B cell (primary cell): ENCODE measurements around the gene NUDT3. TPM values are rescaled to one million over a fixed set of nuclear protein-coding genes. Genes with fewer than 3 reads are reported as not detected.

Experiments
- ATAC-seq: fragments of 200-7000 bp; cut with Tn5 transposase; one replicate; pipeline ENCODE4 v1.10.0; 2021; ENCODE audit warnings: low read depth, mild to moderate bottlenecking, moderate number of reproducible peaks, moderate library complexity
- CTCF ChIA-PET: fragments of 350-600 bp; sonication (Branson Sonifier 250); formaldehyde crosslinking; loops from one replicate; lab custom pipeline; 2021; ENCODE audit warnings: antibody characterized with exemption, inconsistent platforms; lab: Charles Lee
- POLR2A ChIA-PET: fragments of 350-600 bp; sonication (Branson Sonifier 250); formaldehyde crosslinking; loops from one replicate; lab custom pipeline; 2021; ENCODE audit warnings: antibody characterized with exemption; lab: Charles Lee
- DNase-seq: peaks from one replicate; pipeline ENCODE4 v3.0.0; 2013
- H2AFZ ChIP-seq: 2 replicates; pipeline ENCODE4 v1.6.1; 2012; ENCODE audit warnings: mild to moderate bottlenecking, low read depth, low read length; ENCODE audit not compliant: insufficient read depth, poor library complexity, severe bottlenecking
- H3K27ac ChIP-seq, 2 donors: 1 replicate in 1 of 2; 2 replicates in 1 of 2; pipeline ENCODE4 v1.5.1; 2012 to 2013; ENCODE audit warnings: low read length in 2 of 2, mild to moderate bottlenecking in 2 of 2, moderate library complexity in 1 of 2
- H3K27me3 ChIP-seq, 4 experiments: fragments of 200-600 bp in 1 of 4; sonication (generic) in 1 of 4; replicated peaks in 1 of 4; 1 replicate in 2 of 4; 2 replicates in 2 of 4; pipeline versions ENCODE4 v1.6.1 to v1.7.0; 2013 to 2016; ENCODE audit warnings: low read length in 3 of 4, mild to moderate bottlenecking in 2 of 4, mixed read lengths in 1 of 4, moderate library complexity in 1 of 4; ENCODE audit not compliant: insufficient read depth in 4 of 4, control insufficient read depth in 3 of 4; ENCODE audit errors: control extremely low read depth in 1 of 4
- H3K36me3 ChIP-seq, 2 experiments: replicated peaks in 1 of 2; 1 replicate in 1 of 2; 2 replicates in 1 of 2; pipeline versions ENCODE4 v1.6.1 to v1.7.1; 2013; ENCODE audit warnings: low read length in 1 of 2; ENCODE audit not compliant: insufficient read depth in 2 of 2, control insufficient read depth in 1 of 2; ENCODE audit errors: control extremely low read depth in 1 of 2, extremely low read depth in 1 of 2
- H3K4me1 ChIP-seq, 2 donors: fragments of 200-600 bp in 1 of 2; sonication (generic) in 1 of 2; 1 replicate in 1 of 2; 2 replicates in 1 of 2; pipeline versions ENCODE4 v1.5.1 to v1.6.1; 2013 to 2017; ENCODE audit warnings: low read length in 2 of 2; ENCODE audit not compliant: control insufficient read depth in 2 of 2, insufficient read depth in 2 of 2
- H3K4me2 ChIP-seq: replicated peaks from 2 replicates; pipeline ENCODE3; 2012; ENCODE audit warnings: mild to moderate bottlenecking, low read depth, low read length; ENCODE audit not compliant: poor library complexity, severe bottlenecking
- H3K4me3 ChIP-seq, 5 experiments: fragments of 200-600 bp in 1 of 5; sonication (generic) in 1 of 5; 1 replicate in 3 of 5; 2 replicates in 2 of 5; pipeline versions ENCODE4 v1.5.1 to v1.7.0; 2011 to 2016; ENCODE audit warnings: low read length in 4 of 5, mild to moderate bottlenecking in 4 of 5, low read depth in 2 of 5, control low read depth in 1 of 5, moderate library complexity in 1 of 5; ENCODE audit not compliant: insufficient read depth in 1 of 5; ENCODE audit errors: control extremely low read depth in 1 of 5, extremely low read depth in 1 of 5
- H3K79me2 ChIP-seq: fragments of 200-600 bp; sonication (generic); one replicate; pipeline ENCODE4 v1.6.0; 2016; ENCODE audit warnings: low read length; ENCODE audit not compliant: control insufficient read depth, insufficient read depth
- H3K9ac ChIP-seq: fragments of 200-600 bp; sonication (generic); 2 replicates; pipeline ENCODE4 v1.6.1; 2017; ENCODE audit warnings: mild to moderate bottlenecking, low read length, moderate library complexity
- H3K9me3 ChIP-seq, 3 donors: one replicate each; pipeline versions ENCODE4 v1.6.1 to v1.7.1; 2013; ENCODE audit warnings: low read length in 2 of 3; ENCODE audit not compliant: control insufficient read depth in 2 of 3, insufficient read depth in 1 of 3; ENCODE audit errors: control extremely low read depth in 1 of 3
- H4K20me1 ChIP-seq: 2 replicates; pipeline ENCODE4 v1.6.0; 2012; ENCODE audit warnings: mild to moderate bottlenecking, low read length; ENCODE audit not compliant: insufficient read depth, control insufficient read depth, poor library complexity, severe bottlenecking
- H3K27ac Mint-ChIP-seq: one replicate; pipeline ENCODE4 v1.8.0; 2021; ENCODE audit warnings: mixed read lengths
- H3K27me3 Mint-ChIP-seq: one replicate; pipeline ENCODE4 v1.8.0; 2021; ENCODE audit warnings: mixed read lengths
- H3K4me1 Mint-ChIP-seq: one replicate; pipeline ENCODE4 v1.8.0; 2021; ENCODE audit warnings: mixed read lengths
- H3K4me3 Mint-ChIP-seq: one replicate; pipeline ENCODE4 v1.8.0; 2021; ENCODE audit warnings: mixed read lengths
- H3K9me3 Mint-ChIP-seq: one replicate; pipeline ENCODE4 v1.8.0; 2022; ENCODE audit warnings: mixed read lengths; ENCODE audit not compliant: insufficient read depth
- EZH2 ChIP-seq: IDR thresholded peaks from 2 replicates; pipeline ENCODE4 v1.6.1; 2012; ENCODE audit warnings: borderline replicate concordance, low read depth, mild to moderate bottlenecking, moderate library complexity, low read length; ENCODE audit not compliant: insufficient read depth, poor library complexity, severe bottlenecking
- WGBS: methylation state at CpG from one replicate; pipeline ENCODE4 v1.1.5; 2013; ENCODE audit warnings: missing lambda C conversion rate; ENCODE audit not compliant: insufficient coverage; 5-methylcytosine and 5-hydroxymethylcytosine counted together
- intact Hi-C: fragments of 100-400 bp; cut with micrococcal nuclease; formaldehyde crosslinking; loops from one replicate; pipeline ENCODE4 v1.10.0; 2022
- polyA plus RNA-seq: library from polyadenylated mRNA; depleted of rRNA; stranded (reverse); fragments of >200 nt; gene quantifications from 2 replicates; pipeline ENCODE4 v1.2.3, GENCODE V29; 2012
- total RNA-seq, 2 donors: library from RNA; stranded (reverse); fragments of 120-200 nt in 1 of 2; gene quantifications; 1 replicate in 1 of 2; 2 replicates in 1 of 2; pipeline versions ENCODE4 v1.2.3 to v1.2.4, GENCODE V29; 2013 to 2022
- TF ChIP-seq, protein P1 (sequence below): fragments of 200-600 bp; IDR thresholded peaks from one replicate; pipeline ENCODE4 v1.8.0; 2022; ENCODE audit warnings: antibody characterized with exemption, mild to moderate bottlenecking

Gene NUDT3
- total and polyA plus RNA-seq, 2 donors (not counting 1 experiment from before 2014, with no cell fraction given) = 18.2 to 37.4 TPM

DNA sequence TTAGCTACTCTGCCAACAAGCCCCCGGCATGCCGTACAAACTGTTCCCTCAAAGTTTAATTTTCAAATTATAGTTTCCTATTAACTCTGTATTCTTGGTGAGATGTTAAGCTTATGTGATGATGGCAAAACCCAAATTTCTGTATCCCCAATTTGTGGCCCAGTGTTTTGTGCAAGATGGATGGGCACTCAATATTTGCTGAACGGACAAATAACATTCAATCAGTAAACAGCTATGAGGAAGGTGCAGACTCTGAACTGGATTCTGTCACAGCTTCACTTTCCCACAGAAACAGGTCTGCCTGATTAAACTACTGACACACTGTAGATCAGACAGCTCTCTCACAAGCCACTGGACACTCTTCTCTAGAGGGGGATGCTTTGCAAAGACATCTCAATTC, 54.1 kb downstream of the NUDT3 start:
- TF ChIP-seq EZH2 = no peak
- TF ChIP-seq, protein P1, sequence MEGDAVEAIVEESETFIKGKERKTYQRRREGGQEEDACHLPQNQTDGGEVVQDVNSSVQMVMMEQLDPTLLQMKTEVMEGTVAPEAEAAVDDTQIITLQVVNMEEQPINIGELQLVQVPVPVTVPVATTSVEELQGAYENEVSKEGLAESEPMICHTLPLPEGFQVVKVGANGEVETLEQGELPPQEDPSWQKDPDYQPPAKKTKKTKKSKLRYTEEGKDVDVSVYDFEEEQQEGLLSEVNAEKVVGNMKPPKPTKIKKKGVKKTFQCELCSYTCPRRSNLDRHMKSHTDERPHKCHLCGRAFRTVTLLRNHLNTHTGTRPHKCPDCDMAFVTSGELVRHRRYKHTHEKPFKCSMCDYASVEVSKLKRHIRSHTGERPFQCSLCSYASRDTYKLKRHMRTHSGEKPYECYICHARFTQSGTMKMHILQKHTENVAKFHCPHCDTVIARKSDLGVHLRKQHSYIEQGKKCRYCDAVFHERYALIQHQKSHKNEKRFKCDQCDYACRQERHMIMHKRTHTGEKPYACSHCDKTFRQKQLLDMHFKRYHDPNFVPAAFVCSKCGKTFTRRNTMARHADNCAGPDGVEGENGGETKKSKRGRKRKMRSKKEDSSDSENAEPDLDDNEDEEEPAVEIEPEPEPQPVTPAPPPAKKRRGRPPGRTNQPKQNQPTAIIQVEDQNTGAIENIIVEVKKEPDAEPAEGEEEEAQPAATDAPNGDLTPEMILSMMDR = no peak
- Histone ChIP-seq H2AFZ (no peak overlapping the region), H3K9ac (no peak overlapping the region), H3K79me2 (peaks cover 75% of the 10 kb centered on the region), H3K36me3 (peaks cover 0 to 31% of the 10 kb centered on the region in 2 experiments), H3K27ac (no peak overlapping the region), H3K27me3 (no peaks in the 10 kb centered on the region), H3K4me1 (peaks cover 16 to 20% of the 10 kb centered on the region in 2 donors), H4K20me1 (no peaks in the 10 kb centered on the region), H3K4me2 (no peak overlapping the region), H3K4me3 (no peak overlapping the region), H3K9me3 (no peaks in the 10 kb centered on the region)
- Mint-ChIP-seq H3K4me3 (no peak overlapping the region), H3K27ac (no peak overlapping the region), H3K27me3 (no peaks in the 10 kb centered on the region), H3K4me1 (peaks cover 59% of the 10 kb centered on the region), H3K9me3 (no peaks in the 10 kb centered on the region)
- intact Hi-C loops = no loop called here
- ChIA-PET CTCF (interaction anchor here (0.7 to 1.4 kb wide), 3 partner anchors 22 to 77 kb away, joined by 3 to 5 read pairs (median 3); no protein-coding TSS in a partner anchor), POLR2A (no interaction called here)
- ATAC-seq = no peak
- no peak for DNase-seq
- WGBS = 100% methylated on average over 1 of the region's 3 CpGs

DNA sequence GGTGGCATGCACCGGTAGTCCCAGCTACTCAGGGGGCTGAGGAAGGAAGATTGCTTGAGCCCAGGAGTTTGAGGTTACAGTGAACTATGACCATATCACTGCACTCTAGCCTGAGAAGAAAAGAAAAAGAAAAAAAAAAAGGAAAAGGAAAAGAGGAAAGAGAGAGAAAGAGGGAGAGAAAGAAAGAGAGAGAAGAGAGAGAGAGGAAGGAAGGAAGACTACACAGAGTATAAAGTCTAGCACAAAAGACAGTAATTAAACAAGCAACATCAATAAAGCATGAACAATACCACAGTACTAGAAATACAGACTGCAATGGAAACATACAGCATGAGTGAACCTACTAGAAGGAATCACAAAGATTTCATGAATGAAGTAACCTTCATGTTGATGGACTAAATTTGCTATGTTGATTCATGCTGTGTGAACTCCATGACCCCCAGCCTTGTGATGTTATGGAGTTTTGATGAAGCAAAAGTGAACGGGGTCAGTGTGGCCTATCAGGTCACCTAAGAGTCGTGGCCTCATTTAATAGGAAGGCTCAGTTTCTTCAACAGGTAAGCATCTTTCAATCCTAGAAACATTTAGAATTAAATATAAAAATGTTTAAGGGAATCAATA, 57.6 kb downstream of the NUDT3 start:
- ATAC-seq (no peak), DNase-seq (no peak)
- Histone ChIP-seq H3K79me2 (peaks cover 55% of the 10 kb centered on the region), H3K4me2 (no peak overlapping the region), H3K27me3 (no peaks in the 10 kb centered on the region), H3K36me3 (peaks cover 0 to 12% of the 10 kb centered on the region in 2 experiments), H3K27ac (no peak overlapping the region), H3K9ac (no peak overlapping the region), H4K20me1 (no peaks in the 10 kb centered on the region), H3K4me3 (no peak overlapping the region), H3K9me3 (no peaks in the 10 kb centered on the region), H2AFZ (no peak overlapping the region), H3K4me1 (peaks cover 34 to 40% of the 10 kb centered on the region in 2 donors)
- CTCF ChIA-PET = no interaction called here
- POLR2A ChIA-PET = interaction anchor here (0.7 kb wide), 1 partner anchor 11 kb away, joined by 3 read pairs; no protein-coding TSS in a partner anchor
- no peaks in the 10 kb centered on the region for H3K9me3 Mint-ChIP-seq
- no peaks in the 10 kb centered on the region for H3K27me3 Mint-ChIP-seq
- peak overlapping the region; percentile 5 for H3K27ac Mint-ChIP-seq
- peaks cover 64% of the 10 kb centered on the region for H3K4me1 Mint-ChIP-seq
- TF ChIP-seq EZH2 = no peak
- TF ChIP-seq, protein P1 = no peak
- WGBS = no CpG with 5 or more reads among the region's 3 CpGs
- intact Hi-C loops = loop anchor here (5.0 kb wide), 2 partner anchors 42 to 57 kb away; partner anchors contain the start of gene NUDT3
- no peak overlapping the region for H3K4me3 Mint-ChIP-seq
